Measurements from ENCODE around the gene DDX3X. TPM values are rescaled to one million over a fixed set of nuclear protein-coding genes. Genes with fewer than 3 reads are reported as not detected.

The DDX3X gene
- total and polyA plus RNA-seq, 9 of the 15 experiments (the other 6 are each of a cell fraction or from before 2014, with no cell fraction given) = 51.3 to 232 (median 138) TPM

DNA sequence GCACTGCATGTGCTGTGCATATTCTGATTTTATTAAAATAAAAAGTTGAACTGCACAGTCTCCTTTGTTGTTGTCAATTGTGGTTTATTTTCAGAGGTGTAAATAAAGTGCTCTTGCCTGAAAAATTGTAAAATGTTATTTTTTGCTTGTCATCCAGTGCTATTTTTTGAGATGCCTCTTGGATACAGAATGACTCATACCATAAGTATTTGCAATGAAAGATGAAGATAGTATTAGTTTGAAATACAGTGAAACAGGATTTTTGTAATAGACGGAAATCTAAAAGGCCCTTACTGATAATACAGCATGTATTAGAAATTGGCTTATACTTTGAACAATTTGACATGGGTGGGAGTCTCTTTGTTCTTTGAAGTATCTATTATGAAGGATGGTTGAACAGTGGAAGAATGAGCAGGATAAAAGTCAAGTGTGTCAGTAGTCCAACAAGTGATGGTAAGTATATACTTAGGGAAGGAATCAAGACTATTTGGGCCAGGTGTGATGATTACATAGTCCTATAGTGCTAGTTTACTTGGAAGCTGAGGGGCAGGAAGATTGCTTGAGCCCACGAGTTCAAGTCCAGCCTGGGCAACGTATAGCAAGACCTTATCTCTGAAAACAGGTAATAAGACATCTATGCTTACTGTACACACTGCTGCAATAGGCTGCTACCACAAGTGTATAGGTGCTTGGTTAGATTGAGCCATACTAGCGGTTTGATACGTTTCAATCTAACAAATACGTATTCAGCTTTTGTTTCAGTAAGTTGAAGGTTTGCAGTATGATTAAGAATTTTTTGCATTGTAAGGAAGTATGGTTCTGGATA is 16.4 kb downstream of the DDX3X start (continued):
- TF ChIP-seq, protein P1, sequence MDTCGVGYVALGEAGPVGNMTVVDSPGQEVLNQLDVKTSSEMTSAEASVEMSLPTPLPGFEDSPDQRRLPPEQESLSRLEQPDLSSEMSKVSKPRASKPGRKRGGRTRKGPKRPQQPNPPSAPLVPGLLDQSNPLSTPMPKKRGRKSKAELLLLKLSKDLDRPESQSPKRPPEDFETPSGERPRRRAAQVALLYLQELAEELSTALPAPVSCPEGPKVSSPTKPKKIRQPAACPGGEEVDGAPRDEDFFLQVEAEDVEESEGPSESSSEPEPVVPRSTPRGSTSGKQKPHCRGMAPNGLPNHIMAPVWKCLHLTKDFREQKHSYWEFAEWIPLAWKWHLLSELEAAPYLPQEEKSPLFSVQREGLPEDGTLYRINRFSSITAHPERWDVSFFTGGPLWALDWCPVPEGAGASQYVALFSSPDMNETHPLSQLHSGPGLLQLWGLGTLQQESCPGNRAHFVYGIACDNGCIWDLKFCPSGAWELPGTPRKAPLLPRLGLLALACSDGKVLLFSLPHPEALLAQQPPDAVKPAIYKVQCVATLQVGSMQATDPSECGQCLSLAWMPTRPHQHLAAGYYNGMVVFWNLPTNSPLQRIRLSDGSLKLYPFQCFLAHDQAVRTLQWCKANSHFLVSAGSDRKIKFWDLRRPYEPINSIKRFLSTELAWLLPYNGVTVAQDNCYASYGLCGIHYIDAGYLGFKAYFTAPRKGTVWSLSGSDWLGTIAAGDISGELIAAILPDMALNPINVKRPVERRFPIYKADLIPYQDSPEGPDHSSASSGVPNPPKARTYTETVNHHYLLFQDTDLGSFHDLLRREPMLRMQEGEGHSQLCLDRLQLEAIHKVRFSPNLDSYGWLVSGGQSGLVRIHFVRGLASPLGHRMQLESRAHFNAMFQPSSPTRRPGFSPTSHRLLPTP (IDR thresholded peaks at IDR 0.05; ENCODE audit: borderline replicate concordance, extremely low read depth, insufficient read length) = no peak
- TF ChIP-seq ILK (tag; IDR thresholded peaks at IDR 0.05; ENCODE audit: borderline replicate concordance, low read depth) = no peak
- TF ChIP-seq NBN (IDR thresholded peaks at IDR 0.05; ENCODE audit: low read depth) = no peak
- TF ChIP-seq ZNF253 (CRISPR knock-in tag; conservative IDR thresholded peaks at IDR 0.05) = no peak
- no peak for TF ChIP-seq FOXA3 (CRISPR knock-in tag; conservative IDR thresholded peaks at IDR 0.05 in 1 of 2, IDR thresholded peaks at IDR 0.05 in 1 of 2)
- no peak for TF ChIP-seq ZNF384 (IDR thresholded peaks at IDR 0.05; ENCODE audit: low read depth, low read length)
- no peak for TF ChIP-seq DIDO1 (tag; IDR thresholded peaks at IDR 0.05; ENCODE audit: low read depth)
- no peak for TF ChIP-seq NFRKB (IDR thresholded peaks at IDR 0.05; ENCODE audit: low read depth)
- TF ChIP-seq SIX5 (IDR thresholded peaks at IDR 0.05; ENCODE audit: borderline replicate concordance in 1 of 2, insufficient read depth in 1 of 2, low read depth in 1 of 2, low read length in 2 of 2) = no peak
- no peak for TF ChIP-seq ARHGAP35 (IDR thresholded peaks at IDR 0.05; ENCODE audit: partially characterized antibody)
- no peak for TF ChIP-seq SMARCA4 (IDR thresholded peaks at IDR 0.05)
- no peak for TF ChIP-seq NFATC3 (IDR thresholded peaks at IDR 0.05)
- TF ChIP-seq, protein P2, sequence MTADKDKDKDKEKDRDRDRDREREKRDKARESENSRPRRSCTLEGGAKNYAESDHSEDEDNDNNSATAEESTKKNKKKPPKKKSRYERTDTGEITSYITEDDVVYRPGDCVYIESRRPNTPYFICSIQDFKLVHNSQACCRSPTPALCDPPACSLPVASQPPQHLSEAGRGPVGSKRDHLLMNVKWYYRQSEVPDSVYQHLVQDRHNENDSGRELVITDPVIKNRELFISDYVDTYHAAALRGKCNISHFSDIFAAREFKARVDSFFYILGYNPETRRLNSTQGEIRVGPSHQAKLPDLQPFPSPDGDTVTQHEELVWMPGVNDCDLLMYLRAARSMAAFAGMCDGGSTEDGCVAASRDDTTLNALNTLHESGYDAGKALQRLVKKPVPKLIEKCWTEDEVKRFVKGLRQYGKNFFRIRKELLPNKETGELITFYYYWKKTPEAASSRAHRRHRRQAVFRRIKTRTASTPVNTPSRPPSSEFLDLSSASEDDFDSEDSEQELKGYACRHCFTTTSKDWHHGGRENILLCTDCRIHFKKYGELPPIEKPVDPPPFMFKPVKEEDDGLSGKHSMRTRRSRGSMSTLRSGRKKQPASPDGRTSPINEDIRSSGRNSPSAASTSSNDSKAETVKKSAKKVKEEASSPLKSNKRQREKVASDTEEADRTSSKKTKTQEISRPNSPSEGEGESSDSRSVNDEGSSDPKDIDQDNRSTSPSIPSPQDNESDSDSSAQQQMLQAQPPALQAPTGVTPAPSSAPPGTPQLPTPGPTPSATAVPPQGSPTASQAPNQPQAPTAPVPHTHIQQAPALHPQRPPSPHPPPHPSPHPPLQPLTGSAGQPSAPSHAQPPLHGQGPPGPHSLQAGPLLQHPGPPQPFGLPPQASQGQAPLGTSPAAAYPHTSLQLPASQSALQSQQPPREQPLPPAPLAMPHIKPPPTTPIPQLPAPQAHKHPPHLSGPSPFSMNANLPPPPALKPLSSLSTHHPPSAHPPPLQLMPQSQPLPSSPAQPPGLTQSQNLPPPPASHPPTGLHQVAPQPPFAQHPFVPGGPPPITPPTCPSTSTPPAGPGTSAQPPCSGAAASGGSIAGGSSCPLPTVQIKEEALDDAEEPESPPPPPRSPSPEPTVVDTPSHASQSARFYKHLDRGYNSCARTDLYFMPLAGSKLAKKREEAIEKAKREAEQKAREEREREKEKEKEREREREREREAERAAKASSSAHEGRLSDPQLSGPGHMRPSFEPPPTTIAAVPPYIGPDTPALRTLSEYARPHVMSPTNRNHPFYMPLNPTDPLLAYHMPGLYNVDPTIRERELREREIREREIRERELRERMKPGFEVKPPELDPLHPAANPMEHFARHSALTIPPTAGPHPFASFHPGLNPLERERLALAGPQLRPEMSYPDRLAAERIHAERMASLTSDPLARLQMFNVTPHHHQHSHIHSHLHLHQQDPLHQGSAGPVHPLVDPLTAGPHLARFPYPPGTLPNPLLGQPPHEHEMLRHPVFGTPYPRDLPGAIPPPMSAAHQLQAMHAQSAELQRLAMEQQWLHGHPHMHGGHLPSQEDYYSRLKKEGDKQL (CRISPR knock-in tag; IDR thresholded peaks at IDR 0.05; ENCODE audit: borderline replicate concordance) = no peak
- no peak for TF ChIP-seq GATAD2B (IDR thresholded peaks at IDR 0.05; ENCODE audit: borderline replicate concordance)
- no peak for TF ChIP-seq PTRF (tag; IDR thresholded peaks at IDR 0.05)
- TF ChIP-seq SMC3 (conservative IDR thresholded peaks at IDR 0.05; ENCODE audit: insufficient read depth, low read depth, low read length) = no peak
- TF ChIP-seq, protein P3, sequence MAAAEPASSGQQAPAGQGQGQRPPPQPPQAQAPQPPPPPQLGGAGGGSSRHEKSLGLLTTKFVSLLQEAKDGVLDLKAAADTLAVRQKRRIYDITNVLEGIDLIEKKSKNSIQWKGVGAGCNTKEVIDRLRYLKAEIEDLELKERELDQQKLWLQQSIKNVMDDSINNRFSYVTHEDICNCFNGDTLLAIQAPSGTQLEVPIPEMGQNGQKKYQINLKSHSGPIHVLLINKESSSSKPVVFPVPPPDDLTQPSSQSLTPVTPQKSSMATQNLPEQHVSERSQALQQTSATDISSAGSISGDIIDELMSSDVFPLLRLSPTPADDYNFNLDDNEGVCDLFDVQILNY (CRISPR knock-in tag; IDR thresholded peaks at IDR 0.05) = no peak
- no peak for TF ChIP-seq TAF9B (IDR thresholded peaks at IDR 0.05; ENCODE audit: partially characterized antibody)
- TF ChIP-seq RAD51 (IDR thresholded peaks at IDR 0.05; ENCODE audit: borderline replicate concordance, low read depth) = no peak
